Measurements from ENCODE around the gene PVALB.

GRCh38 chr22:36858156-36858555, 41.3 kb upstream of the PVALB start:
- TF ChIP-seq, protein P1, sequence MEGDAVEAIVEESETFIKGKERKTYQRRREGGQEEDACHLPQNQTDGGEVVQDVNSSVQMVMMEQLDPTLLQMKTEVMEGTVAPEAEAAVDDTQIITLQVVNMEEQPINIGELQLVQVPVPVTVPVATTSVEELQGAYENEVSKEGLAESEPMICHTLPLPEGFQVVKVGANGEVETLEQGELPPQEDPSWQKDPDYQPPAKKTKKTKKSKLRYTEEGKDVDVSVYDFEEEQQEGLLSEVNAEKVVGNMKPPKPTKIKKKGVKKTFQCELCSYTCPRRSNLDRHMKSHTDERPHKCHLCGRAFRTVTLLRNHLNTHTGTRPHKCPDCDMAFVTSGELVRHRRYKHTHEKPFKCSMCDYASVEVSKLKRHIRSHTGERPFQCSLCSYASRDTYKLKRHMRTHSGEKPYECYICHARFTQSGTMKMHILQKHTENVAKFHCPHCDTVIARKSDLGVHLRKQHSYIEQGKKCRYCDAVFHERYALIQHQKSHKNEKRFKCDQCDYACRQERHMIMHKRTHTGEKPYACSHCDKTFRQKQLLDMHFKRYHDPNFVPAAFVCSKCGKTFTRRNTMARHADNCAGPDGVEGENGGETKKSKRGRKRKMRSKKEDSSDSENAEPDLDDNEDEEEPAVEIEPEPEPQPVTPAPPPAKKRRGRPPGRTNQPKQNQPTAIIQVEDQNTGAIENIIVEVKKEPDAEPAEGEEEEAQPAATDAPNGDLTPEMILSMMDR (IDR thresholded peaks at IDR 0.05): no peak
- no peak for TF ChIP-seq POLR2AphosphoS5 (IDR thresholded peaks at IDR 0.05)
